ENCODE data around the gene MUS81. TPM values are rescaled to one million over a fixed set of nuclear protein-coding genes. Genes with fewer than 3 reads are reported as not detected.

Gene MUS81
- total and polyA plus RNA-seq, 2 of the 13 experiments (the other 11 are each of a cell fraction or from before 2014, with no cell fraction given): 25.6 to 30.2 TPM

GRCh38 chr11:65898656-65899355, 38.6 kb downstream of the MUS81 start:
- H3K27me3 ChIP-seq (ENCODE audit: control insufficient read depth in 1 of 2, insufficient read depth in 2 of 2, low read length in 2 of 2): no peaks in the 10 kb centered on the region; a peak in 1 of 5 replicates
- POLR2A ChIA-PET: interaction anchor here (0.8 to 6.2 kb wide), 6 partner anchors 8 to 186 kb away, joined by 4 to 95 read pairs (median 8); partner anchors contain the start of genes CCDC85B, FIBP and KAT5
- no peak overlapping the region for H2AFZ ChIP-seq (ENCODE audit: low read length)
- H3K4me1 ChIP-seq (ENCODE audit: insufficient read depth, low read length): peaks cover 54% of the 10 kb centered on the region
- peaks cover 8 to 16% of the 10 kb centered on the region in 2 experiments; a peak in 4 of 5 replicates for H3K36me3 ChIP-seq (replicated peaks in 1 of 2; ENCODE audit: control insufficient read depth in 1 of 2, insufficient read depth in 2 of 2, low read length in 2 of 2)
- ATAC-seq (no peak), DNase-seq (ENCODE audit: low spot score) (no peak), FAIRE-seq (no peak)
- H4K20me1 ChIP-seq (ENCODE audit: insufficient read depth, low read length): no peaks in the 10 kb centered on the region
- peak overlapping the region; percentile 66 for H3K27ac ChIP-seq (ENCODE audit: extremely low read length, insufficient read depth, low read length)
- CTCF ChIA-PET (ENCODE audit: low intra/inter-chr PET ratio, low total read pairs): interaction anchor here (1.2 kb wide), 1 partner anchor 11 kb away, joined by 3 read pairs; the partner anchor contains the start of gene FIBP
- BruUV-seq (replicated peaks): TSS peak; percentile 54
- H3K4me3 ChIP-seq (replicated peaks in 1 of 3; ENCODE audit: insufficient read depth in 1 of 3, low read depth in 2 of 3, low read length in 3 of 3): peak overlapping the region; percentile 84 to 89 (median 89)
- peak overlapping the region; percentile 88 for H3K9ac ChIP-seq (ENCODE audit: insufficient read depth, low read depth, low read length)
- H3K9me3 ChIP-seq (ENCODE audit: low read length): no peaks in the 10 kb centered on the region
- 8% methylated on average over 12 of the region's 28 CpGs for WGBS (ENCODE audit: low lambda C conversion rate)
- H3K79me2 ChIP-seq (ENCODE audit: insufficient read depth, low read length): peaks cover 32% of the 10 kb centered on the region
- intact Hi-C loops (cut with micrococcal nuclease; ENCODE audit: unreplicated experiment): no loop called here
- peak overlapping the region; percentile 93 for H3K4me2 ChIP-seq (ENCODE audit: low read depth, low read length)
- in situ Hi-C loops (cut with HindIII; ENCODE audit: extremely low pct_ligation_motif_present, low pct_unique_long_range_greater_than_20kb): no loop called here
- TF ChIP-seq SP140L (CRISPR knock-in tag; IDR thresholded peaks at IDR 0.05; ENCODE audit: borderline replicate concordance): no peak
- no peak for TF ChIP-seq ZNF251 (CRISPR knock-in tag; IDR thresholded peaks at IDR 0.05)
- no peak for TF ChIP-seq ZNF430 (CRISPR knock-in tag; IDR thresholded peaks at IDR 0.05)
- peak; percentile 74; the same call in 1 of the 2 replicates for TF ChIP-seq ZNF816 (CRISPR knock-in tag; IDR thresholded peaks at IDR 0.05; ENCODE audit: borderline replicate concordance)
- 0 out of 2 replicates have a peak, but pooled peaks have one; percentile 25 for TF ChIP-seq CEBPG (CRISPR knock-in tag; IDR thresholded peaks at IDR 0.05)
- TF ChIP-seq ELF1 (CRISPR knock-in tag; IDR thresholded peaks at IDR 0.05): peak; percentile 61; the same call in 1 of the 2 replicates
- no peak for TF ChIP-seq ZNF318 (CRISPR knock-in tag; IDR thresholded peaks at IDR 0.05)
- no peak for TF ChIP-seq MYC (CRISPR knock-in tag; IDR thresholded peaks at IDR 0.05; ENCODE audit: borderline replicate concordance)
- no peak for TF ChIP-seq SRY (CRISPR knock-in tag; IDR thresholded peaks at IDR 0.05)
- no peak for TF ChIP-seq POGK (CRISPR knock-in tag; conservative IDR thresholded peaks at IDR 0.05)
- TF ChIP-seq ZNF7 (CRISPR knock-in tag; IDR thresholded peaks at IDR 0.05): no peak
- 0 out of 2 replicates have a peak, but pooled peaks have one; percentile 40 for TF ChIP-seq SP2 (CRISPR knock-in tag; IDR thresholded peaks at IDR 0.05)
- TF ChIP-seq PHB2 (IDR thresholded peaks at IDR 0.05; ENCODE audit: partially characterized antibody): no peak
- no peak for TF ChIP-seq ZNF530 (CRISPR knock-in tag; IDR thresholded peaks at IDR 0.05; ENCODE audit: low read depth)
- no peak for TF ChIP-seq MAX (IDR thresholded peaks at IDR 0.05)

Measured in HepG2 (cell line).